HEK293 (cell line): ENCODE measurements around the gene ST7.

Source experiments
- KLF16 ChIP-seq: fragments of 450-650 bp; formaldehyde crosslinking; IDR thresholded peaks from 2 replicates; pipeline ENCODE4 v1.5.1; 2017; ENCODE audit warnings: missing biosample characterization, missing genetic modification characterization
- ZBTB1 ChIP-seq: fragments of 450-650 bp; formaldehyde crosslinking; IDR thresholded peaks from 2 replicates; pipeline ENCODE4 v1.5.1; 2016; ENCODE audit warnings: missing biosample characterization, missing genetic modification characterization
- ZNF133 ChIP-seq: fragments of 450-650 bp; formaldehyde crosslinking; IDR thresholded peaks from 2 replicates; pipeline ENCODE4 v1.5.1; 2016; ENCODE audit warnings: missing biosample characterization, missing genetic modification characterization
- ZNF211 ChIP-seq: fragments of 450-650 bp; formaldehyde crosslinking; IDR thresholded peaks from 2 replicates; pipeline ENCODE4 v1.5.1; 2016; ENCODE audit warnings: low read depth, missing biosample characterization, missing genetic modification characterization
- ZNF350 ChIP-seq: fragments of 450-650 bp; formaldehyde crosslinking; IDR thresholded peaks from 2 replicates; pipeline ENCODE4 v1.5.0; 2017; ENCODE audit warnings: missing biosample characterization, mild to moderate bottlenecking, missing genetic modification characterization
- ZNF548 ChIP-seq: fragments of 450-650 bp; formaldehyde crosslinking; IDR thresholded peaks from 2 replicates; pipeline ENCODE4 v1.5.1; 2016; ENCODE audit warnings: missing biosample characterization, missing genetic modification characterization

GRCh38 chr7:116952635-116953371 lies 498 bp upstream of the ST7 start:
- TF ChIP-seq ZNF350 (tag by site-specific recombination) (no peak), ZNF211 (no peak), ZNF548 (tag by site-specific recombination) (no peak), ZBTB1 (tag by site-specific recombination) (no peak), ZNF133 (tag by site-specific recombination) (no peak), KLF16 (tag by site-specific recombination) (no peak)
